Measurements from ENCODE around the gene MPZL3. TPM values are rescaled to one million over a fixed set of nuclear protein-coding genes. Genes with fewer than 3 reads are reported as not detected.

Gene MPZL3
- total and polyA plus RNA-seq, 12 donors, result 0.28 to 3.2 (median 0.85) TPM

- Histone ChIP-seq H3K27ac (peak overlapping the region in 2 of 5 donors; percentile 66 to 80), H3K4me1 (replicated peaks in 1 of 2) (peaks cover 9 to 12% of the 10 kb centered on the region in 2 donors), H3K9me3 (replicated peaks in 1 of 3) (no peaks in the 10 kb centered on the region), H3K27me3 (no peaks in the 10 kb centered on the region), H3K36me3 (replicated peaks in 1 of 2) (no peaks in the 10 kb centered on the region), H3K4me3 (no peak overlapping the region)
- TF ChIP-seq CTCF (IDR thresholded peaks at IDR 0.05) (no peak), POLR2A (IDR thresholded peaks at IDR 0.05) (no peak)
- WGBS, 4 donors, result 61 to 75% (median 66%) methylated on average over 1 of the region's 1 CpG
- intact Hi-C loops (cut with DNase I), result no loop called here
- DNase-seq, result no peak
Observed at GRCh38 chr11:118241764-118242098, 10.4 kb downstream of the MPZL3 start.

DNA sequence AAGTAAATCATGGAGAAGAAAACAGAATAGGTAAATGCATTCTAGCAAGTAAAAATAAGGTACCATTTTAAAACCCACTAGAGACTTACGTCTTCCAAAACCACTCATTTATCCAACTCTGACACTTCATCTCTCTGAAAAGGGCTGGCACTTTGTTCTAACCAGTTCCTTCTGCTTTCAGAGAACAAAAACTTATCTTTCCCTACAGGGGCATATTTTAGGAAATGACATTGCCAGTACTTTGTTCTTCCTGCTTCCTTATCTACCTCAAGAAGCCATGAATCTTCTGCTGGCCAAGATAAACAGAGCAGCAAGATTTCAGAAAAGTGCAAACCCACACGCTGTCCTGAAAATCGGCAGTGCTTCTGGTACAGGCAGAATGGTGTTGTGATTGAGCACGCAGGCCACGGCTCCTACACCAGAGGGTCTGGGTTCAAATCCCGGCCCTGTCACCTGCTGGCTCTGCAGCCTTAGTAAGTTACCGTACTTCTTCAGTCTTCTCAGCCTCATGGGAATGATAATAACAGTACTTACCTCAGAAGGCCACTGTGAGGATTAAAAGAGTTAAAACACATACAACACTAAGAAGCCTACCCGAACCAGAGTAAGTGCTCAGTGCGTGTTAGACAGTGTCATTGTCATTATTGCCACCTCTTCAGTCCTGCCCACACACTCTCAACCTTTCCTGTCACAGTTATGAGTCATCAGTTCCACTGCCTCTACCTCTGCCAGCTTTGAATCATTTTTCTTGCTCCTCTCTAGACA is 11.0 kb downstream of the MPZL3 start:
- Histone ChIP-seq H3K27me3 (no peaks in the 10 kb centered on the region), H3K9me3 (replicated peaks in 1 of 3) (no peaks in the 10 kb centered on the region), H3K4me3 (no peak overlapping the region), H3K36me3 (replicated peaks in 1 of 2) (no peaks in the 10 kb centered on the region), H3K4me1 (replicated peaks in 1 of 2) (peaks cover 9 to 12% of the 10 kb centered on the region in 2 donors), H3K27ac (peak overlapping the region in 3 of 5 donors; percentile 7 to 80 (median 66))
- no peak for TF ChIP-seq POLR2A (IDR thresholded peaks at IDR 0.05)
- no peak for TF ChIP-seq CTCF (IDR thresholded peaks at IDR 0.05)
- peak; percentile 20 to 73 (median 43) for DNase-seq
- intact Hi-C loops (cut with DNase I), result no loop called here
- 13 to 18% (median 15%) methylated on average over 9 of the region's 9 CpGs for WGBS, 4 donors

GRCh38 chr11:118239509-118240205 is 12.5 kb downstream of the MPZL3 start:
- intact Hi-C loops (cut with DNase I), result no loop called here

More at GRCh38 chr11:118239509-118240205, 12.5 kb downstream of the MPZL3 start:
- Histone ChIP-seq H3K4me3 (no peak overlapping the region), H3K27me3 (no peaks in the 10 kb centered on the region), H3K4me1 (replicated peaks in 1 of 2) (peaks cover 9 to 12% of the 10 kb centered on the region in 2 donors), H3K27ac (peak overlapping the region in 1 of 5 donors; percentile 80), H3K9me3 (replicated peaks in 1 of 3) (no peaks in the 10 kb centered on the region), H3K36me3 (replicated peaks in 1 of 2) (no peaks in the 10 kb centered on the region)
- 65 to 67% (median 66%) methylated on average over 5 of the region's 5 CpGs for WGBS, 4 donors
- no peak for DNase-seq
- TF ChIP-seq POLR2A (IDR thresholded peaks at IDR 0.05) (no peak), CTCF (IDR thresholded peaks at IDR 0.05) (no peak)

Measured in adrenal gland (tissue), 12 donors.